ENCODE data around the gene ESRRB. TPM values are rescaled to one million over a fixed set of nuclear protein-coding genes. Genes with fewer than 3 reads are reported as not detected.

ESRRB gene
- total RNA-seq, 1 experiment from 2014 or later = 1.6 TPM

DNA sequence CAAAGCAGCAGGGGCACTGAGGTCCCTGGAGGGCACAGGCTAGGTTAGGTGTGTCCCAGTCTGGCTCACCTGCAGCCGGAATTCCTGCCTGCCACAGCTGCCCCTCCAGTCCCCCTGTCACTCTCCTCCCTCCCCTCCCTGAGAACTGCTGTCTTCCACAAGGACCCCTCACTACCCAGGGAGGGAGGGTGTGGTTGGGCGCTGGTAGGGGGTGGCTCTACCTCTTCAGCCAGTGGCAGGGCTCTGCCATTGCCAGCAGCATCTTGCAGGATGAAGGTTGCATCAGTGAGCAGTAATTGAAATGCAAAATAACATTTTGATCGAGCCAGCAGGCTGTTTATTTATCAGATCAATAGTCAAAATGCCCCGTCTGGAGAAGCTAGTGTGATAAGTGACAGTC lies 45.7 kb downstream of the ESRRB start:
- DNase-seq (ENCODE audit: low spot score) = peak; percentile 32
- CTCF ChIA-PET = interaction anchor here (0.8 to 2.8 kb wide), 2 partner anchors 26 to 35 kb away, joined by 3 to 7 read pairs; no protein-coding TSS in a partner anchor
- POLR2A ChIA-PET = no interaction called here
- no peak overlapping the region for H3K4me3 Mint-ChIP-seq
- no peaks in the 10 kb centered on the region for H3K36me3 Mint-ChIP-seq
- H3K27me3 Mint-ChIP-seq (ENCODE audit: low read depth) = no peaks in the 10 kb centered on the region
- peak; percentile 68 for ATAC-seq
- TF ChIP-seq RELA (CRISPR knock-in tag; IDR thresholded peaks at IDR 0.05; ENCODE audit: borderline replicate concordance) (no peak), MYBL2 (CRISPR knock-in tag; IDR thresholded peaks at IDR 0.05) (no peak), IRF2 (CRISPR knock-in tag; IDR thresholded peaks at IDR 0.05; ENCODE audit: borderline replicate concordance, low read depth) (no peak), CBFB (CRISPR knock-in tag; IDR thresholded peaks at IDR 0.05; ENCODE audit: low read depth) (no peak), GRHL2 (CRISPR knock-in tag; IDR thresholded peaks at IDR 0.05; ENCODE audit: insufficient replicate concordance, severe bottlenecking) (no peak), HMGA2 (CRISPR knock-in tag; IDR thresholded peaks at IDR 0.05) (no peak), ELF4 (CRISPR knock-in tag; IDR thresholded peaks at IDR 0.05; ENCODE audit: low read depth) (no peak), SMAD3 (CRISPR knock-in tag; IDR thresholded peaks at IDR 0.05; ENCODE audit: borderline replicate concordance) (no peak), JUN (CRISPR knock-in tag; IDR thresholded peaks at IDR 0.05) (no peak), FOXJ3 (CRISPR knock-in tag; IDR thresholded peaks at IDR 0.05; ENCODE audit: borderline replicate concordance) (no peak), NFE2L1 (CRISPR knock-in tag; IDR thresholded peaks at IDR 0.05) (no peak), EMX1 (CRISPR knock-in tag; IDR thresholded peaks at IDR 0.05) (no peak), JAZF1 (CRISPR knock-in tag; IDR thresholded peaks at IDR 0.05) (no peak), ZNF423 (CRISPR knock-in tag; IDR thresholded peaks at IDR 0.05) (no peak), KAT7 (CRISPR knock-in tag; IDR thresholded peaks at IDR 0.05; ENCODE audit: borderline replicate concordance) (no peak)
- TF ChIP-seq, protein P1, sequence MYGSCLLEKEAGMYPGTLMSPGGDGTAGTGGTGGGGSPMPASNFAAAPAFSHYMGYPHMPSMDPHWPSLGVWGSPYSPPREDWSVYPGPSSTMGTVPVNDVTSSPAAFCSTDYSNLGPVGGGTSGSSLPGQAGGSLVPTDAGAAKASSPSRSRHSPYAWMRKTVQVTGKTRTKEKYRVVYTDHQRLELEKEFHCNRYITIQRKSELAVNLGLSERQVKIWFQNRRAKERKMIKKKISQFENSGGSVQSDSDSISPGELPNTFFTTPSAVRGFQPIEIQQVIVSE (CRISPR knock-in tag; IDR thresholded peaks at IDR 0.05; ENCODE audit: borderline replicate concordance) = no peak
- TF ChIP-seq, protein P2, sequence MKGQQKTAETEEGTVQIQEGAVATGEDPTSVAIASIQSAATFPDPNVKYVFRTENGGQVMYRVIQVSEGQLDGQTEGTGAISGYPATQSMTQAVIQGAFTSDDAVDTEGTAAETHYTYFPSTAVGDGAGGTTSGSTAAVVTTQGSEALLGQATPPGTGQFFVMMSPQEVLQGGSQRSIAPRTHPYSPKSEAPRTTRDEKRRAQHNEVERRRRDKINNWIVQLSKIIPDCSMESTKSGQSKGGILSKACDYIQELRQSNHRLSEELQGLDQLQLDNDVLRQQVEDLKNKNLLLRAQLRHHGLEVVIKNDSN (CRISPR knock-in tag; IDR thresholded peaks at IDR 0.05) = no peak
- TF ChIP-seq, protein P3, sequence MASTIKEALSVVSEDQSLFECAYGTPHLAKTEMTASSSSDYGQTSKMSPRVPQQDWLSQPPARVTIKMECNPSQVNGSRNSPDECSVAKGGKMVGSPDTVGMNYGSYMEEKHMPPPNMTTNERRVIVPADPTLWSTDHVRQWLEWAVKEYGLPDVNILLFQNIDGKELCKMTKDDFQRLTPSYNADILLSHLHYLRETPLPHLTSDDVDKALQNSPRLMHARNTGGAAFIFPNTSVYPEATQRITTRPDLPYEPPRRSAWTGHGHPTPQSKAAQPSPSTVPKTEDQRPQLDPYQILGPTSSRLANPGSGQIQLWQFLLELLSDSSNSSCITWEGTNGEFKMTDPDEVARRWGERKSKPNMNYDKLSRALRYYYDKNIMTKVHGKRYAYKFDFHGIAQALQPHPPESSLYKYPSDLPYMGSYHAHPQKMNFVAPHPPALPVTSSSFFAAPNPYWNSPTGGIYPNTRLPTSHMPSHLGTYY (CRISPR knock-in tag; IDR thresholded peaks at IDR 0.05) = no peak
- TF ChIP-seq, protein P4, sequence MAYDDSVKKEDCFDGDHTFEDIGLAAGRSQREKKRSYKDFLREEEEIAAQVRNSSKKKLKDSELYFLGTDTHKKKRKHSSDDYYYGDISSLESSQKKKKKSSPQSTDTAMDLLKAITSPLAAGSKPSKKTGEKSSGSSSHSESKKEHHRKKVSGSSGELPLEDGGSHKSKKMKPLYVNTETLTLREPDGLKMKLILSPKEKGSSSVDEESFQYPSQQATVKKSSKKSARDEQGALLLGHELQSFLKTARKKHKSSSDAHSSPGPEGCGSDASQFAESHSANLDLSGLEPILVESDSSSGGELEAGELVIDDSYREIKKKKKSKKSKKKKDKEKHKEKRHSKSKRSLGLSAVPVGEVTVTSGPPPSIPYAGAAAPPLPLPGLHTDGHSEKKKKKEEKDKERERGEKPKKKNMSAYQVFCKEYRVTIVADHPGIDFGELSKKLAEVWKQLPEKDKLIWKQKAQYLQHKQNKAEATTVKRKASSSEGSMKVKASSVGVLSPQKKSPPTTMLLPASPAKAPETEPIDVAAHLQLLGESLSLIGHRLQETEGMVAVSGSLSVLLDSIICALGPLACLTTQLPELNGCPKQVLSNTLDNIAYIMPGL (CRISPR knock-in tag; IDR thresholded peaks at IDR 0.05) = no peak
- H3K27ac Mint-ChIP-seq = no peak overlapping the region
- peaks cover 5% of the 10 kb centered on the region for H3K9me3 Mint-ChIP-seq
- peaks cover 15% of the 10 kb centered on the region for H3K4me1 Mint-ChIP-seq

DNA sequence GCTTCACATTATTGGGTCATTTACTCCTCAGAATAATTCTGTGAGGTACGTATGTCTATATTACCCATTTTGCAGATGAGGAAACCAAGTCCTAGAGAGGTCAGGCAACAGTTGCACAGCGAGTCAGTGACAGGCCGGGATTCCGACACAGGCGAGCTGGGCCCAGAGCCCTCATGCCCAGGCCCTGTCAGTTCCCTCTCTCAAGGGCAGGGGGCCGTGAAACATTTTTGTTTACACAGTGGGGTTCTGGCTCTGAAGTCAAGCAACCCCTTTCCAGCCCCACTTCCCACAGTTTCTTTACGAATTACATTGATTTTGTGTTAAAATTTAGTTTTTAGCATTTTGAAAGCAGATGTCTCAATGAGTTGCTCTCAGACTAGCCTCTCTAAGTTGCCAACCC lies 46.7 kb downstream of the ESRRB start:
- no peak for DNase-seq (ENCODE audit: low spot score)
- Mint-ChIP-seq H3K36me3 (no peaks in the 10 kb centered on the region), H3K27ac (no peak overlapping the region), H3K4me3 (no peak overlapping the region), H3K9me3 (peaks cover 5% of the 10 kb centered on the region), H3K4me1 (peaks cover 15% of the 10 kb centered on the region), H3K27me3 (ENCODE audit: low read depth) (no peaks in the 10 kb centered on the region)
- CTCF ChIA-PET = interaction anchor here (0.9 to 1.1 kb wide), 4 partner anchors 10 to 64 kb away, joined by 3 to 7 read pairs (median 3); no protein-coding TSS in a partner anchor
- POLR2A ChIA-PET = no interaction called here
- ATAC-seq = peak; percentile 11; the same call in 1 of the 2 replicates
- TF ChIP-seq, protein P5, sequence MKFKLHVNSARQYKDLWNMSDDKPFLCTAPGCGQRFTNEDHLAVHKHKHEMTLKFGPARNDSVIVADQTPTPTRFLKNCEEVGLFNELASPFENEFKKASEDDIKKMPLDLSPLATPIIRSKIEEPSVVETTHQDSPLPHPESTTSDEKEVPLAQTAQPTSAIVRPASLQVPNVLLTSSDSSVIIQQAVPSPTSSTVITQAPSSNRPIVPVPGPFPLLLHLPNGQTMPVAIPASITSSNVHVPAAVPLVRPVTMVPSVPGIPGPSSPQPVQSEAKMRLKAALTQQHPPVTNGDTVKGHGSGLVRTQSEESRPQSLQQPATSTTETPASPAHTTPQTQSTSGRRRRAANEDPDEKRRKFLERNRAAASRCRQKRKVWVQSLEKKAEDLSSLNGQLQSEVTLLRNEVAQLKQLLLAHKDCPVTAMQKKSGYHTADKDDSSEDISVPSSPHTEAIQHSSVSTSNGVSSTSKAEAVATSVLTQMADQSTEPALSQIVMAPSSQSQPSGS (CRISPR knock-in tag; IDR thresholded peaks at IDR 0.05; ENCODE audit: borderline replicate concordance, low read depth) = no peak
- TF ChIP-seq GRHL2 (CRISPR knock-in tag; IDR thresholded peaks at IDR 0.05; ENCODE audit: insufficient replicate concordance, severe bottlenecking) (no peak), SMAD4 (CRISPR knock-in tag; IDR thresholded peaks at IDR 0.05) (no peak), ESRRA (CRISPR knock-in tag; IDR thresholded peaks at IDR 0.05; ENCODE audit: borderline replicate concordance) (no peak), NFATC4 (CRISPR knock-in tag; IDR thresholded peaks at IDR 0.05) (no peak), NR3C1 (CRISPR knock-in tag; conservative IDR thresholded peaks at IDR 0.05; ENCODE audit: low read depth) (no peak), GABPB1 (CRISPR knock-in tag; IDR thresholded peaks at IDR 0.05) (no peak), CREB1 (CRISPR knock-in tag; IDR thresholded peaks at IDR 0.05) (no peak)
- TF ChIP-seq, protein P6, sequence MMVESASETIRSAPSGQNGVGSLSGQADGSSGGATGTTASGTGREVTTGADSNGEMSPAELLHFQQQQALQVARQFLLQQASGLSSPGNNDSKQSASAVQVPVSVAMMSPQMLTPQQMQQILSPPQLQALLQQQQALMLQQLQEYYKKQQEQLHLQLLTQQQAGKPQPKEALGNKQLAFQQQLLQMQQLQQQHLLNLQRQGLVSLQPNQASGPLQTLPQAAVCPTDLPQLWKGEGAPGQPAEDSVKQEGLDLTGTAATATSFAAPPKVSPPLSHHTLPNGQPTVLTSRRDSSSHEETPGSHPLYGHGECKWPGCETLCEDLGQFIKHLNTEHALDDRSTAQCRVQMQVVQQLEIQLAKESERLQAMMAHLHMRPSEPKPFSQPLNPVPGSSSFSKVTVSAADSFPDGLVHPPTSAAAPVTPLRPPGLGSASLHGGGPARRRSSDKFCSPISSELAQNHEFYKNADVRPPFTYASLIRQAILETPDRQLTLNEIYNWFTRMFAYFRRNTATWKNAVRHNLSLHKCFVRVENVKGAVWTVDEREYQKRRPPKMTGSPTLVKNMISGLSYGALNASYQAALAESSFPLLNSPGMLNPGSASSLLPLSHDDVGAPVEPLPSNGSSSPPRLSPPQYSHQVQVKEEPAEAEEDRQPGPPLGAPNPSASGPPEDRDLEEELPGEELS (CRISPR knock-in tag; IDR thresholded peaks at IDR 0.05) = no peak

Data from WTC11 (cell line).